CD4-positive, alpha-beta T cell treated with Interferon alpha-2 for 1 hour (primary cell): ENCODE measurements around the gene CPEB1.
"Not testable (repeated sequence)": the region's sequence is repeated elsewhere in the genome, so short reads cannot be mapped to it uniquely, and the experiment has no call there.

Experiments used
- DNase-seq, 2 donors: peaks; one replicate each; pipeline ENCODE4 v3.0.0-alpha.2; 2020 to 2022

CPEB1 gene

GRCh38 chr15:82540984-82541431 lies 106.2 kb downstream of the CPEB1 start:
- no peak for DNase-seq

- peak; percentile 97 to 99 for DNase-seq
Measured at GRCh38 chr15:82540055-82540983, 106.8 kb downstream of the CPEB1 start, which contains the start of gene RPS17. Gene RPS17 (minus strand): TSS chr15:82540457. CDS start chr15:82540428, 29 bp downstream.

- peak in 1 of 2 donors; percentile 51 for DNase-seq
Measured at GRCh38 chr15:82539691-82540054, 107.5 kb downstream of the CPEB1 start.

GRCh38 chr15:82538961-82539690 lies 108.0 kb downstream of the CPEB1 start:
- DNase-seq = no peak

- DNase-seq = no peak
Measured at GRCh38 chr15:82537351-82537908, 109.7 kb downstream of the CPEB1 start.

GRCh38 chr15:82536409-82537350 lies 110.5 kb downstream of the CPEB1 start:
- no peak for DNase-seq

- DNase-seq = no peak
Measured at GRCh38 chr15:82535566-82536408, 111.4 kb downstream of the CPEB1 start.

GRCh38 chr15:82535151-82535550 lies 112.0 kb downstream of the CPEB1 start:
- DNase-seq = not testable (repeated sequence)

GRCh38 chr15:82534457-82534861 lies 112.7 kb downstream of the CPEB1 start:
- not testable (repeated sequence) for DNase-seq

- no peak for DNase-seq
Measured at GRCh38 chr15:82533801-82534200, 113.4 kb downstream of the CPEB1 start.

- DNase-seq = no peak
Measured at GRCh38 chr15:82532991-82533481, 114.1 kb downstream of the CPEB1 start.

- no peak for DNase-seq
Measured at GRCh38 chr15:82532383-82532990, 114.7 kb downstream of the CPEB1 start.

- no peak for DNase-seq
Measured at GRCh38 chr15:82531496-82532382, 115.4 kb downstream of the CPEB1 start.

GRCh38 chr15:82530606-82531379 lies 116.4 kb downstream of the CPEB1 start:
- peak; percentile 73 to 81 for DNase-seq

- no peak for DNase-seq
Measured at GRCh38 chr15:82530006-82530405, 117.2 kb downstream of the CPEB1 start.

- DNase-seq = not testable (repeated sequence)
Measured at GRCh38 chr15:82513587-82513986, 133.6 kb downstream of the CPEB1 start.

GRCh38 chr15:82507693-82508092 lies 139.5 kb downstream of the CPEB1 start:
- not testable (repeated sequence) for DNase-seq

- DNase-seq = not testable (repeated sequence)
Measured at GRCh38 chr15:82507087-82507486, 140.1 kb downstream of the CPEB1 start.

- DNase-seq = not testable (repeated sequence)
Measured at GRCh38 chr15:82505842-82506241, 141.3 kb downstream of the CPEB1 start.
